Osteocyte (in vitro differentiated cells): Measurements from ENCODE around the gene CXXC5. TPM values are rescaled to one million over a fixed set of nuclear protein-coding genes. Genes with fewer than 3 reads are reported as not detected.
A peak's percentile ranks its signal among the peaks of the same experiment; 100 is the strongest.
"Not testable (repeated sequence)": the region's sequence is repeated elsewhere in the genome, so short reads cannot be mapped to it uniquely, and the experiment has no call there.

ENCODE experiments used
- DNase-seq: peaks from one replicate; pipeline ENCODE4 v3.0.0; 2021; ENCODE audit warnings: mixed read lengths; ENCODE audit not compliant: unreplicated experiment; ENCODE audit errors: extremely low spot score
- H3K27ac Mint-ChIP-seq: one replicate; pipeline ENCODE4 v1.8.0; 2021; ENCODE audit warnings: mild to moderate bottlenecking, mixed read lengths; ENCODE audit not compliant: unreplicated experiment
- H3K27me3 Mint-ChIP-seq: one replicate; pipeline ENCODE4 v1.8.0; 2021; ENCODE audit warnings: mixed read lengths; ENCODE audit not compliant: unreplicated experiment
- H3K36me3 Mint-ChIP-seq: one replicate; pipeline ENCODE4 v1.8.0; 2021; ENCODE audit warnings: mixed read lengths; ENCODE audit not compliant: unreplicated experiment
- H3K4me1 Mint-ChIP-seq: one replicate; pipeline ENCODE4 v1.8.0; 2021; ENCODE audit warnings: mixed read lengths; ENCODE audit not compliant: unreplicated experiment
- H3K4me3 Mint-ChIP-seq: one replicate; pipeline ENCODE4 v1.8.0; 2021; ENCODE audit warnings: mild to moderate bottlenecking, moderate library complexity, mixed read lengths; ENCODE audit not compliant: unreplicated experiment
- H3K9me3 Mint-ChIP-seq: one replicate; pipeline ENCODE4 v1.8.0; 2021; ENCODE audit warnings: mixed read lengths; ENCODE audit not compliant: unreplicated experiment
- long read RNA-seq: library from polyadenylated mRNA; unstranded; transcript quantifications from one replicate; pipeline ENCODE4 v2.0.0, GENCODE V29; 2021
- total RNA-seq: library from RNA; stranded (reverse); gene quantifications from 2 replicates; pipeline ENCODE4 v1.2.1, GENCODE V29; 2021
- TF ChIP-seq, protein P1 (sequence below): fragments of 200-600 bp; sonication (generic); IDR thresholded peaks from 2 replicates; pipeline ENCODE4 v1.5.0; 2021; ENCODE audit warnings: antibody characterized with exemption, mild to moderate bottlenecking, moderate library complexity

CXXC5 gene
- total RNA-seq: 239 and 259 TPM in 2 replicates
- long read RNA-seq, transcript CXXC5-201 (3 exons, 2,658 nt): minor isoform, 8 of 127 reads
- long read RNA-seq, transcript CXXC5-211 (3 exons, 1,892 nt): major isoform, 94 of 127 reads
- long read RNA-seq, partial matches to known transcripts: 13 of 127 reads
- long read RNA-seq, other reads (novel, unspliced or antisense): 12 of 127 reads

DNA sequence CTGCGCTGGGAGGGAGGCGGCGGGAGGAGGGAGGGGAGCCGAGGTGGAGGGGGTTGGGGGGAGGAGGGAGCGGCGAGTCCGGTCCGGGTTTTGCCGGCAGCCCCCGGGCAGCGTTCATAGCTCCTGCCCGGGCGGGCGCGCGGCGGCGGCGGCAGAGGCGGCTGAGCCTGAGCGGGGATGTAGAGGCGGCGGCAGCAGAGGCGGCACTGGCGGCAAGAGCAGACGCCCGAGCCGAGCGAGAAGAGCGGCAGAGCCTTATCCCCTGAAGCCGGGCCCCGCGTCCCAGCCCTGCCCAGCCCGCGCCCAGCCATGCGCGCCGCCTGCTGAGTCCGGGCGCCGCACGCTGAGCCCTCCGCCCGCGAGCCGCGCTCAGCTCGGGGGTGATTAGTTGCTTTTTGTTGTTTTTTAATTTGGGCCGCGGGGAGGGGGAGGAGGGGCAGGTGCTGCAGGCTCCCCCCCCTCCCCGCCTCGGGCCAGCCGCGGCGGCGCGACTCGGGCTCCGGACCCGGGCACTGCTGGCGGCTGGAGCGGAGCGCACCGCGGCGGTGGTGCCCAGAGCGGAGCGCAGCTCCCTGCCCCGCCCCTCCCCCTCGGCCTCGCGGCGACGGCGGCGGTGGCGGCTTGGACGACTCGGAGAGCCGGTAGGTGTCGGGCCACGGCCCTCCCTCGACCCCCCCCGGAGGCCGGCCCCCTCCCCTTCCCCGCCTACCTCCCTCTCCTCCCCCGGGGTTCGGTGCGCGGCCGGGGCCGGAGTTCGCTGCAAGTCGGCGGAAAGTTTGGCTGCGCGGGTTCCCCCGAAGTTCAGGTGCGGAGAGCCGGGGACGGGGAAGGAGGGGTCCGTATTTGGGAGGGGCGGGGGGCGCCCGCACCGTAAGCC lies at the start of gene CXXC5:
TSS of gene CXXC5 (plus strand) at position 145 of the 877 bp plus-strand sequence. CDS start 32,175 bp downstream, outside the sequence.
- Mint-ChIP-seq H3K4me1 (peaks cover 46% of the 10 kb centered on the region), H3K27me3 (no peaks in the 10 kb centered on the region), H3K27ac (peak within 1 kb of the TSS; percentile 75), H3K4me3 (peak within 1 kb of the TSS; percentile 99), H3K9me3 (no peaks in the 10 kb centered on the region), H3K36me3 (peaks cover 8% of the 10 kb centered on the region)
- TF ChIP-seq, protein P1, sequence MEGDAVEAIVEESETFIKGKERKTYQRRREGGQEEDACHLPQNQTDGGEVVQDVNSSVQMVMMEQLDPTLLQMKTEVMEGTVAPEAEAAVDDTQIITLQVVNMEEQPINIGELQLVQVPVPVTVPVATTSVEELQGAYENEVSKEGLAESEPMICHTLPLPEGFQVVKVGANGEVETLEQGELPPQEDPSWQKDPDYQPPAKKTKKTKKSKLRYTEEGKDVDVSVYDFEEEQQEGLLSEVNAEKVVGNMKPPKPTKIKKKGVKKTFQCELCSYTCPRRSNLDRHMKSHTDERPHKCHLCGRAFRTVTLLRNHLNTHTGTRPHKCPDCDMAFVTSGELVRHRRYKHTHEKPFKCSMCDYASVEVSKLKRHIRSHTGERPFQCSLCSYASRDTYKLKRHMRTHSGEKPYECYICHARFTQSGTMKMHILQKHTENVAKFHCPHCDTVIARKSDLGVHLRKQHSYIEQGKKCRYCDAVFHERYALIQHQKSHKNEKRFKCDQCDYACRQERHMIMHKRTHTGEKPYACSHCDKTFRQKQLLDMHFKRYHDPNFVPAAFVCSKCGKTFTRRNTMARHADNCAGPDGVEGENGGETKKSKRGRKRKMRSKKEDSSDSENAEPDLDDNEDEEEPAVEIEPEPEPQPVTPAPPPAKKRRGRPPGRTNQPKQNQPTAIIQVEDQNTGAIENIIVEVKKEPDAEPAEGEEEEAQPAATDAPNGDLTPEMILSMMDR: no peak
- peak; percentile 96 for DNase-seq

DNA sequence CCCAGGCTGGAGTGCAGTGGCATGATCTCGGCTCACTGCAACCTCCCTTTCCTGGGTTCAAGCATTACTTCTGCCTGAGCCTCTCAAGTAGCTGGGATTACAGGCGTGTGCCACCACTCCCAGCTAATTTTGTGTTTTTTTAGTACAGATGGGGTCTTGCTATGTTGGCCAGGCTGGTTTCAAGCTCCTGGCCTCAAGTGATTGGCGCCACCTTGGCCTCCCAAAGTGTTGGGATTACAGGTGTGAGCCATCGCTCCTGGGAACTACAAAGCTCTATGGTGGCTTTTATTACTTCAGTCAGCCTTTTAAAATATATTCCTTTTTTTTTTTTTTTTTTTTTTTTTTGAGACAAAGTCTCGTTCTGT lies 49.6 kb upstream of the CXXC5 start:
- not testable (repeated sequence) for H3K9me3 Mint-ChIP-seq
- H3K36me3 Mint-ChIP-seq: peaks cover 12% of the 10 kb centered on the region

DNA sequence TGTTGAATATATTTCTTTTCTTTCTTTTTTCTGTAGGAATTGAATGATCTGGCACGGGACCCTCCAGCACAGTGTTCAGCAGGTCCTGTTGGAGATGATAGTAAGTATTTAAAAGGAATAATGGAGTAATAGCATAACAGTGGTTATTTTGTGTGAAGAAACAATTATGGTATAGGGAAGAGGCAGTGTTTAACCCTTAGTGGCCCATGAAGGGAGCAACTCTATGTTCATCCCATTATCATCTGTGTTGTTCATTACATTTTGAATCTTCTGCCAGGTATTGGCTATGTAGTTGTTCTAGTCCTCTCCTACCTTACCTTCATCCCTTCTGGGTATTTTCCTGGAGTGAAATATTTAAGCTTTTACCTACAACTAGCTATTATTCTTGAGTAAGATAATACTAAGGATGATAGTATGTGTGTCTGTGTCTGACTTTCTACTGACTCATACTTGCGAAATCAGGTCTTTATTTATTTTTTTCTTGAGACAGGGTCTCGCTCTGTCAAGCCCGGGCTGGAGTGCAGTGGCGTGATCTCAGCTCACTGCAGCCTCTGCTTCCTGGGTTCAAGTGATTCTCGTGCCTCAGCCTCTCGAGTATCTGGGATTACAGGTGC lies 47.7 kb upstream of the CXXC5 start:
- Mint-ChIP-seq H3K27ac (no peak overlapping the region), H3K9me3 (no peaks in the 10 kb centered on the region), H3K27me3 (no peaks in the 10 kb centered on the region), H3K4me3 (no peak overlapping the region), H3K4me1 (peaks cover 5% of the 10 kb centered on the region), H3K36me3 (peaks cover 15% of the 10 kb centered on the region)
- TF ChIP-seq, protein P1: no peak
- no peak for DNase-seq

More for the DNA sequence above, 49.6 kb upstream of the CXXC5 start:
- H3K4me1 Mint-ChIP-seq: peaks cover 15% of the 10 kb centered on the region
- H3K27me3 Mint-ChIP-seq, H3K4me3 Mint-ChIP-seq, H3K27ac Mint-ChIP-seq, DNase-seq: not testable (repeated sequence)

DNA sequence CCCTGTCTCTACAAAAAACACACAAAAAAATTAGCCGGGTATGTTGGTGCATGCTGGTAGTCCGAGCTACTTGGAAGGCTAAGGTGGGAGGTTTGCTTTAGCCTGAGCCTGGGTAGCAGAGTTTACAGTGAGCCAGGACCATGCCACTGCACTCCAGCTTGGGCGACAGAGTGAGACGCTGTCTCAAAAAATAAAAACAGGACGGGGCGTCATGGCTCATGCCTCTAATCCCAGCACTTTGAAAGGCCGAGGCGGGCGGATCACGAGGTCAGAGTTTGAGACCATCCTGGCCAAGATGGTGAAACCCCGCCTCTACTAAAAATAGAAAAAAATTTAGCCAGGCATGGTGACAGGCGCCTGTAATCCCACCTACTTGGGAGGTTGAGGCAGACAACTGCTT lies 46.7 kb upstream of the CXXC5 start:
- Mint-ChIP-seq H3K4me1 (peaks cover 5% of the 10 kb centered on the region), H3K36me3 (peaks cover 17% of the 10 kb centered on the region), H3K27ac (no peak overlapping the region), H3K27me3 (no peaks in the 10 kb centered on the region), H3K9me3 (no peaks in the 10 kb centered on the region), H3K4me3 (no peak overlapping the region)
- DNase-seq: no peak
- TF ChIP-seq, protein P1: no peak

DNA sequence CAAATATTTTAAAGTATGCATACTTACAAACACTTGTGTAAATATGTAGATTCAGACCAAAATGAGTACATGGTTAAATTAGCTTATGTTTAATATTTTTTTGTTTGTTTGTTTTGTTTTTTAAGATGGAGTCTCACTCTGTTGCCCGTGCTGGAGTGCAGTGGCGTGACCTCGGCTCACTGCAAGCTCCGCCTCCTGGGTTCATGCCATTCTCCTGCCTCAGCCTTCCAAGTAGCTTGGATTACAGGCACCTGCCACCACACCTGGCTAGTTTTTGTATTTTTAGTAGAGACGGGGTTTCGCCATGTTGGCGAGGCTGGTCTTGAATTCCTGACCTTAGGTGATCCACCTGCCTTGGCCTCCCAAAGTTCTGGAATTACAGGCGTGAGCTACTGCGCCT lies 46.2 kb upstream of the CXXC5 start:
- H3K4me1 Mint-ChIP-seq, DNase-seq, H3K9me3 Mint-ChIP-seq, H3K27ac Mint-ChIP-seq, H3K27me3 Mint-ChIP-seq, H3K4me3 Mint-ChIP-seq: not testable (repeated sequence)
- H3K36me3 Mint-ChIP-seq: peaks cover 17% of the 10 kb centered on the region

DNA sequence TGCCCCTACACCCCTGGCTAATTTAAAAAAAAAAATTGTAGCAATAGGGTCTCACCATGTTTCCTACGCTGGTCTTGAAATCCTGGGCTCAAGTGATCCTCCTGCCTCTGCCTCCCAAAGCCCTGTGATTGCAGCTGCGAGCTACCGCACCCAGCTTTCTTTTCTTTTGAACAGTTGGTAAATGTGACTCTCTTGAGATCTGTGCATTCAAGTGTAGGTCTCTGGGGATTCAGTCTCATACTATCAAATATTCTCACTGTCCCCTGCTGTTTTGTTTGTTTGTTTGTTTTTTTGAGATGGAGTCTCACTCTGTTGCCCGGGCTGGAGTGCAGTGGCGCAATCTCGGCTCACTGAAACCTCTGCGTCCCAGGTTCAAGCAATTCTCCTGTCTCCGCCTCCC lies 42.3 kb upstream of the CXXC5 start:
- H3K4me3 Mint-ChIP-seq: no peak overlapping the region
- peaks cover 21% of the 10 kb centered on the region for H3K36me3 Mint-ChIP-seq
- no peak for DNase-seq
- TF ChIP-seq, protein P1: no peak
- H3K9me3 Mint-ChIP-seq: no peaks in the 10 kb centered on the region
- H3K27me3 Mint-ChIP-seq: no peaks in the 10 kb centered on the region
- H3K4me1 Mint-ChIP-seq: peaks cover 6% of the 10 kb centered on the region
- peak overlapping the region; percentile 27 for H3K27ac Mint-ChIP-seq
